ENCODE measurements around the gene KRTAP10-3.
"Not testable (repeated sequence)": the region's sequence is repeated elsewhere in the genome, so short reads cannot be mapped to it uniquely, and the experiment has no call there.

KRTAP10-3 gene

DNA sequence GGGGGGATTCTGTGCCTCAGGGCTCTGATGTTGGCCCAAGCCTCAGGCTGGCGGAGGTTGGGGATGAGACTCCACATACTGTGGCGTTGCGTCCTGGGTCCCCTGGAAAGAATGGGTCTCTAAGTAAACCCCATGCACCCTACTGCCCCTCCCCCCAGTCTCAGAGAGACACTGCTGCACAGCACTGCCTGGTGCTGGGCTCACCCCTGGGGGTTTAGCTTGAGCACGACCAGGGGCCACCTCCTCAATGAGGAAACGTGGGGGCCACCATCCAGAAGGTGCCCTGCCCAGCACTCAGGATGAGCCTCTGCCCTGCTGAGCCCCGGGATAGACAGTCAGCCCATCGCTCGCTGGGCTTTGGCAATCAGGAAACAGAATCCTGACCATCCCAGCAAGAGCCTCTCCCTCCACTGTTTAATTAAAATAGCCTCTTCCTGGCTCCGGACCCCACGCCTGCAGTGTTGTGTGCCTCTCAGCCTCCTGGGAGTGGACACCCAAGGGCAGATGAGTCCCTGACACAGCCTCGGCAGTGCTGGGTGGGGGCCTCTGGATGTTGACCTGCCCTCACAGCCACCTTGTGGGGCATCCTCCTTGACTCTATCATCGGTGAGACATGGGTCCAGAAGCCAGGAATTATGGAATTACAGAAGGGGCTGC, 11.4 kb upstream of the KRTAP10-3 start:
- no peak for FAIRE-seq

DNA sequence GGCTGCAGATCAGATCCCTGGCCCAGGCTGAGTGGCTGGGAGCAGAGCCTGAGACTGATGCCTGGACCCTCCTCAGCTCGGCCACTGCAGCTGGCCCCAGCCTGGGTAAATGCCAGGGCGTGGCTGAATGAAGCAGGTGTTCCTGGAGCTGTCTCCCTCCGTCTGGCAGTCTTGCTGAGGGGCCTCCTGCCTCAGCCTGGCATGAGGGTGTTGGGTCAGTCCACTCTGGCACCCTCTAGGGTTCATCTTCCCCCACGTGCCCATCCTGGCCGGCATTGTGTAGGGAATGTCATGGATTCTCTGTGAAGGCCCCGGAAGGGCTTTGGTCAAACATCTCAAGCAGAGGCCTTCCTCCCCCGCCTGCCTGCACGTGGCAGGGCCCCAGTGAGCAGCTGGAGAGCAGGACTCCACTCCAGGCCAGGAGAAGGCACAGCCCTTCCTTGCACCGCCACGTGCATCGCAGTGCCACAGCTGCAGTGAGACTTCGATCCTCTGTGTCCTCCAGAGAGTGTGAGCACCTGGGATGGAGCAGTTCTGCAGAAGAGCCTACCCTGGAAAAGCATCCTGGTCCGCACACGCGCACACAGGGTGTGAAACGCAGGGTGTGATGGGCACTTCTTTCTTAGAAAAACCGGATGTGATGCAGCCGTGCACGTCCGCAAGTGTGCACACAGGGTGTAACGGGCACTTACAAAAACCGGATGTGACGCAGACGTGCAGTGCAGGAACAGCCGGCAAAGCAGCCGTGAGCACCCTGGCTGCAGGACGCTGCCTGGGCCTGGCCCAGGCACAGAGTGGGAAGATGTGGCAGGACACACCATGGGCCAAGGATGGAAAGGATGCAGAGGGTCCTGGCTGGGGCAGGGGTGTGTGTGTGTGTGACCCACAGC, 10.3 kb upstream of the KRTAP10-3 start:
- no peak for FAIRE-seq

DNA sequence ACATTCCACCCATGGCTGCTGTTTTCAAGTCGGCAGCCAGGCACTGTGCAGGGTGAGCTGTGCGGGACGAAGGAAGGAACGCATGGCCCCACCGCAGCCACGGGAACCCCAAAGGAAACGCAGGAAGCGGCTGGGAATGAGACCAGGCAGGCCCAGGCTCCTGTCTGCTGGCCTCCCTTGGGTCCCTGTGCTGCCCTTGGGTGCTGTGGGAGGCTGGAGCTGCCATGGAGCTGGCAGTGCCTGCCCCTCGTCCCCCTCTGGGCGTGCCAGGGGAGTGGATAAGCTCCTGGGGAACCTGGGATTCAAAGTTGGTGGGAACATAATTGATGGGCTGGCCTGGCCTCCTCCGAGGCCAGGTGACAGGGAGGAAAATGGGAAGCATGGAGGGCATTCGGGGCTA, 9.7 kb upstream of the KRTAP10-3 start:
- no peak for FAIRE-seq

DNA sequence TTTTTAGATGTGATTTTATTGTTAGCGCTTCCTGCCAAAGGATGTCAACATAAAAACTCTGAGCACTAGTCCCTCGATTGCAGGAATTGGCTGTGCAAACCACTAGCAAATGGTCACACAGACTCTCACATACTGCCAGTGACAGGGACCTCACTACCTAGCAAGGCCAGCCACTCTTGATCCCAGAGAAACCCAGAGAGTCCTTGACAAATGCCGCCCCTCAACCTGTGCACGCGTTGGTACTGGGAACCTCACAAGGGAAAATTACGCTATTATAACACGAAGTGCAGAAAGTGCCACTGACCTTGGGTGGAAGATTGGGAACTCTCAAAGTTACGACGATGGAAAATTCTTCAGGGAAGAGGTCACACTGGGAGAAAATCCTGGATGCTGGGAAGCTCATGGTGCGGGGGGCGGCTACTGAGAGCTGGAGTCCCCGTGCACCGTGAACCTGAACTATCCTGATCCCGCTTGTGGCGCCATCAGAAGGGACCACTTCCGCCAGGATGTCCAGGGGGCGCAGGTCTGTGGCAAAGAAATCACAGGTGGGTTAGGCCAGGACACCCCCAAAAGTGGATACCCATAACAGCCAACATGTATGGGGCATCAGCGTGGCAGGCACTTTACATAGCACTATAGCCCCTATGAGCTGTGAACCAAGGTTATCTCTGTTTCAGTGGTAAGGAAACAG, 9.0 kb upstream of the KRTAP10-3 start:
- no peak for FAIRE-seq

DNA sequence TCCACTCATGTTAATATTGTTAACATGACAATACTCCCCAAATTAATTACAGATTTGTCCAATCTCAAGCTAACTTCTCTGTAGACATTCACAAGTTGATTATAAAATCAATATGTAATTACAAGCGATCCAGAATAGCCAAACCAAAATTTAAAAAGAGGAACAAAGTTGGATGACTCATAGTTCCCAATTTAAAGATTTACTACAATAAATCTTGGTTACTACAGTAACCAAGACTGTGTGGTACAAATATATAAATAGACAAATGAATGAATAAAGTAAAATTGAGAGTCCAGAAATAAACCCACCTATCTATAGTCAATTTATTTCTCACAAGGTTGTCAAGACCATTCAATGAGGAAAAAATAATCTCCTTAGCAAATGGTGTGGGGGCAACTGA, 7.8 kb upstream of the KRTAP10-3 start:
- no peak for FAIRE-seq

DNA sequence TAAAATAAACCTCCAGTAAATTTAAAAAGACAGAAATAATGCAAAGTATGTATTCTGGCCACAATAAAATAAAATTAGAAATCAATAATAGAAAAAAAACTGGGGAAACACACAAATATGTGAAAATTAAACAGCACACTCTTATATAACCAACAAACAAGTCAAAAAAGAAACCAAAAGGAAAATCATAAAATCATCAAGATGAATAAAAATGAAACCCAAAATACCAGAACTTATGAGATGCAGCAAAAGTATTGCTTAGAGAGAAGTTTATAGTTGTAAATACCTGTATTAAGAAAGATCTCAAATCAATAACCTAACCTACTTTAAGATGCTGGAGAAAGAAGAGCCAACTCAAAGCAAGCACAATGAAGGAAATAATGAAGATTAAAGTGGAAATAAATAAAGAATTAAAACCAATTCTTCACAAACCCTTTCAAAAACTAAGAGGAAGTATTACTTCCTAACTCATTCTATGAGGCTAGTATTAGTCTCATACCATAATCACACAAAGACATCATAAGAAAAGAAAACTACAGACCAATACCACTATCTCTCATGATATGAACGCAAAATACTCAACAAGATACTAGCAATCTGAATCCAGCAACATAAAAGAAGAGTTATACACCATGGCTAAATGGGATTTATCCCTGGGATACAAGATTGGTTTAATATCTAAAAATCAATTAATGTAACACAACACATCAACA, 6.4 kb upstream of the KRTAP10-3 start:
- no peak for FAIRE-seq

DNA sequence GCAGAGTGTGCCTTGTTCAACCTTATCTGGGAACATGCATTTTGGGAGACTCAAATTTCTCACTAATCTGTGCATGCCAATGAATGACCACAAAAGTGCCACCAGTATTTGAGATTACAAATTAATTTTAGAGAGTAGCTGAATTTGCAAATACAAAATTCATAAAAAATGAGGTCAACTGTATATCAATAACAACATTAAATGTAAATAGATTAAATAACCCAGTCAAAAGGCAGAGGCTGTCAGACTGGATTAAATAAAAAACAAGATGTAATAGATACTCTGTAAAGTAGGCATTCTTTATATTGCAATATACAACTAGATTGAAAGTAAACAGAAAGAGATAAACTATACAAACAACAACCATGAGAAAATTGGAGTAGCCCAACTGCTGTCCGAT, 5.5 kb upstream of the KRTAP10-3 start:
- FAIRE-seq: no peak

DNA sequence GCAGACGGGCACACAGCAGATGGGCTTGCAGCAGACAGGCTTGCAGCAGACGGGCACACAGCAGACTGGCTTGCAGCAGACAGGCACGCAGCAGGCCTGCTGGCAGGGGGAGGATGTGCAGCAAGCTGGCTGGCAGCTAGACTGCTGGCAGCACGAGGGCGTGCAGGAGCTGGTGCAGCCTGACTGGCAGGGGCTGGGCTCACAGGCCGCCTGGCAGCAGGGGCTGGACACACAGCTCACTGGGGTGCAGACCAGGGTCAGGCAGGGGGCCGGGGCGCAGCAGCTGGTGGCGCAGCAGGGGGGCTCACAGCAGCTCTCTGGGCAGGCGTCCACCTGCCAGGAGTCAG, 293 bp downstream of the KRTAP10-3 start:
- FAIRE-seq: not testable (repeated sequence)

DNA sequence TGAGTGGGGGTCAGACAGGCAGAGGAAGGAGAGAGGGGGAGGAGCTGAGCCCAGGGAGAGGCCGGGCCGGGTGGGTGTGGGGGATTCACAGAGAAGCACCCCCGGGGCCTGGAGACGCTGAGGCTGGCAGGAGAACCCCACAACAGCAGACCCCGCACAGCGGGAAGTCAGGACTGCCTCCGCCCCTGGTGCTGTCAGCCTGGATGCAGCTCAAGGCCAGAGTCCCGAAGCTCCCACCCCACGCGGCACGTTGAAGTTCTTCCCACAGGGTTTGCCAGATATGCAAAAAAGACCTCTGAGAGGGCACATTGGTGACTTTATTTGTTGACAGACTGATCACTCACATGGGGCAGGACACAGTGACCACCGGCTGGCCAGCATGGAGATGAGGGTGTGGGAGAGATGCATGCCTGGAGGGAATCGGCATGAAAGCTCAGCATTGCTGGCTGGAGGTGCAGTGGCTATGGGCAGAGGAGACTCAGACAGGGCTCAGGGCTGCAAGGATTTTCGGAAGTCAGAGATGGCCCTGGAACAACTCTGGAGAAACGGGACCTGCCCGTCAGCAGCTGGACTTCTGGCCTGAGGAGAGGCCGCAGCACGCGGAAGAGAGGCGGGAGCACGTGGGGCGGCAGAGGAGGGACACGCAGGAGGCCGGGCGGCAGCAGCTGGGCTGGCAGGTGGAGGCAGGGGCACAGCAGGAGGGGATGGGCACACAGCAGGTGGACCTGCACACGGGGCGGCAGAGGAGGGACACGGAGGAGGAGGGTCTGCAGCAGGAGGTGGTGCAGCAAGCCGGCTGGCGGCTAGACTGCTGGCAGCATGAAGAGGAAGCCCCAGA, 885 bp downstream of the KRTAP10-3 start:
- FAIRE-seq: no peak

DNA sequence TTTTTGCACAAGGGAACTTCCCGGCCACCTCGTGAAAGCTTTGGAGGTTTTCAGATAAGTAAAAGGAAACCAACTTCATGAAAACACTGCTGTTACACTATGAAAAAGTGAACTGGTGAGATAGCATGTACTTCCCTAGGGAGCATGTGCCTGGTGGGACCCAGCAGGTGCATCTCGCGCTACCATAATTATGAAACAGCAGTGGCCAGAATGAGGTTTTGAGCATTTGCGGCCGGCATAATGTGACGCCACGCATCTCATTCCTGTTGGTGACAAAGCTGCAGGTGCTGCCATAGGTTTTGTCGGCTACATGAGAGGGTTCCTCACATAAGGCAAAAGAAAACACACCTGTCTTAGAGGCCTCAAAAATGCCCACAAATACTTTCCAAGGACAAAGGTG, 1.7 kb downstream of the KRTAP10-3 start:
- FAIRE-seq: no peak

DNA sequence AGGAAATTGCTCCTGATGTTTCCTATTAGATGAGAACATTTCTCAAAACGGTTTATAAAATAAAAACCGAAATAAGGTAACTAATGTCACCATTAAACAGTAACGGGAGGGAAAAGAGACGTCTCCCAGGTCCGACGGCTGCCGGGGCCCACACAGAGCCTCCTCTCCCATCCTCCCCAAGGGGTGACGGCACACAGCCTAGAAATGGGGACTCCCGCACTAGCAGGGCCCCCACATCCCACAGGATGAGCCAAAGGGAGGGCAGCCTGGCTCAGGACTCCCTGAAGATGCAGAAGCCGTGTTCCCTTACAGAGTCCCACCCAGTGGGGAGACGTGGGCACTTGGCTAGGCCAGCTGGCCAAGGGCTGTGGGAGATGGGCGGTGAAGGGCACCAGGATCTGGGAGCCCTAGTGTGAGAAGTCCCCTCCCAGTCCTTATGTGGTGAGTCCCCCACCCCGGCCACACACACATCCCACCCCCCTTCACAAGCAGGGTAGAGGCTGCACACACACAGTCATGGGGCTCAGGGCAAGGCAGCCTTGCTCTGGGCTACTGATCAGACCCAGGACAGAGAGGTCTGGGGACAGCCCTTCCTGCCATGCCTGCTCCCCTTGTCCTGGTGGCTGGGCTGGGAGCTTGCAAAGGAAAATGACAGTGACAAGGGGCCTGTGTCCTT, 3.3 kb downstream of the KRTAP10-3 start:
- FAIRE-seq: no peak

DNA sequence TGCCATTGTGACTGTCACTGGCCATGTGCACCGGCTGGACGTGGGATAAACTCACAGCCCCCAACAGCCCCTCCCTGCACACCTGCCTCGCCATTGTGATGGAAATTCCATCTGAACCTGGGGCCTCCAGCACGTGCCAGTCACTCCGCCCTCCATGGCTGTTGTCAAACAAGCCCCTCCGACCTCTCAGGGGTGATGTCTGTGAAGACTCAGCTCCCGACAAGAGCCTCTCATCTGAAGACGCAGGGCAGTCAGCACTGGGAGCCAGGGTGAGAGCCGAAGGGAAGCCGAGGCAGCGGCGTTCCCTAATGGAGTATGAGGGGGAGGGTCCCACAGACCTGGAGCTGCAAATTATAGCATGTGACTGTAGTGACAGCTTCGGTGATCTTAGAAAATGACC, 5.9 kb downstream of the KRTAP10-3 start:
- FAIRE-seq: no peak

DNA sequence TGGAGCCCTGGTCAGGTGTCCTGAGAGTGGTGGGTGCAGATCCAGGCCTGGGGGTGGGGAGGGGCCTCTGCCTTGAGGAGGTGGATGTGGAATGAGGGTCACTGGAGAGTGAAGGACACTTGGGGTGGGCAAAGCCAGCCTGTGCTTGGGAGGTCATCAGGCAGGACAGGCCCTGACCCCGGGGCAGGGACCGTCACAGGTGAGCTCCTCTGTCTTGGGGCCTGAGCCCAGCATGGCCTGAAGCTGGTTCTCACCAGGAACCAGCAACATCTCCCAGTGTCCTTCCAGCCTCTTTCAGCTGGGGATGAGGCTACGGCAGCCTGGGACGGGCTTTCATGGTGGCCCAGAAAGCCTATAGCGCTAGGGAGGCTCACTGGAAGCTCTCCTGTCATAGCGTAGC, 6.5 kb downstream of the KRTAP10-3 start:
- FAIRE-seq: no peak

DNA sequence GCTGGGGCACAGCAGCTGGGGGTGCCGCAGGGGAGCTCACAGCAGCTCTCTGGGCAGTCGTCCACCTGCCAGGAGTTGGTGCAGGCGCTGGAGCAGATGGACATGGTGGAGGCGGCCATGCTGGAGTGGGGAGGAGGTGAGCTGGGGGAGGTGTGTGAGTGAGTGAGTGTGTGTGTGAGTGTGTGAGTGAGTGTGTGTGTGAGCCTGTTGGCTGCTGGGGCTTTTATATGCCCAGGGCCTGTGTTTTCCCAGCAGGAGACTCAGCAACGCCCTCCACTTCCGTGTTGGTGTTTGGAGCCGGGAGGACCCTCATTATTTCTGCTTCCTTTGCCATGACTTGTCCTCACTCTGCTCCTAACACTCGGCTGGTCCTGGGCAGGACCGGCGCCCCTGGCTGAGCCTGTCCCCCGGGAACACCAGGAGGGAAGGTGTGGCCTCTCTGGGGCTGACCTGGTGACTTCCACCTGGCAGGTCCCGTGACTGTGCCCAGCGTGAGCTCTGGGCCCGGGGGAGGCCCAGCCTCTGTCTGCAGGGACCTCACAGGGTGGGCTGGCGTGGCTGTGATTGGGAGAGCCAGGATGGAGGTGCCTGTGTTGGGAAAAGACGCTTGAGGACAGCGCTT, 7.1 kb downstream of the KRTAP10-3 start, which contains the start of gene KRTAP10-2:
Gene KRTAP10-2, minus strand, starts transcription at position 166 of the 622 bp plus-strand sequence. Its CDS starts 47 bp downstream, at position 119.
- no peak for FAIRE-seq

DNA sequence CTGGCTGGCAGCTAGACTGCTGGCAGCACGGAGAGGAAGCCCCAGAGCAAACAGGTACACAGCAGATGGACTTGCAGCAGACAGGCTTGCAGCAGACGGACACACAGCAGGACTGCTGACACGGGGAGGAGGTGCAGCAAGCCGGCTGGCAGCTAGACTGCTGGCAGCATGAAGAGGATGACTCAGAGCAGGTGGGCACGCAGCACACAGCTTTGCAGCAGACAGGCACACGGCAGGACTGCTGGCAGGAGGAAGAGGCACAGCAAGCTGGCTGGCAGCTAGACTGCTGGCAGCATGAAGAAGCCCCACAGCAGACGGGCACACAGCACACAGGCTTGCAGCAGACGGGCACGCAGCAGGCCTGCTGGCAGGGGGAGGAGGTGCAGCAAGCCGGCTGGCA, 7.8 kb downstream of the KRTAP10-3 start:
- no peak for FAIRE-seq

DNA sequence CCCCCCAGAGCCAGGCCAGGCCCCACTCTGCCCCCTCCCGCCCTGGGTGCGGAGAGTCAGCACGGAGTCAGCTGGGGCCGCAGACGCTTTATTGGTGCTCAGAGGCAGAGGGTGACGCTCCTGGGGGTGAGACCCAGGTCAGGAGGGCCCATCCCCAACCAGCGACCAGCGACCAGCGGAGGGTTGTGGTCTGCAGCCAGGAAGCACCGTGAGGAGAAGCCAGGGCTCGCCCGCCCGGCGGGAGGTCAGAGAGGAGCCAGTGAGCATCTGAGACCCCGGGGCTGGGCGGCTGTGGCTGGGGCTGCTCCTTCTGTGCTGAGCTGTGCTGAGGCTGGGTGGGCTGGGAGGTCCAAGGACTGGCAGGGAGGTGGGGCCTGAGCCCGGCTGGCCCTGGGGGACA, 8.3 kb downstream of the KRTAP10-3 start:
- not testable (repeated sequence) for FAIRE-seq

DNA sequence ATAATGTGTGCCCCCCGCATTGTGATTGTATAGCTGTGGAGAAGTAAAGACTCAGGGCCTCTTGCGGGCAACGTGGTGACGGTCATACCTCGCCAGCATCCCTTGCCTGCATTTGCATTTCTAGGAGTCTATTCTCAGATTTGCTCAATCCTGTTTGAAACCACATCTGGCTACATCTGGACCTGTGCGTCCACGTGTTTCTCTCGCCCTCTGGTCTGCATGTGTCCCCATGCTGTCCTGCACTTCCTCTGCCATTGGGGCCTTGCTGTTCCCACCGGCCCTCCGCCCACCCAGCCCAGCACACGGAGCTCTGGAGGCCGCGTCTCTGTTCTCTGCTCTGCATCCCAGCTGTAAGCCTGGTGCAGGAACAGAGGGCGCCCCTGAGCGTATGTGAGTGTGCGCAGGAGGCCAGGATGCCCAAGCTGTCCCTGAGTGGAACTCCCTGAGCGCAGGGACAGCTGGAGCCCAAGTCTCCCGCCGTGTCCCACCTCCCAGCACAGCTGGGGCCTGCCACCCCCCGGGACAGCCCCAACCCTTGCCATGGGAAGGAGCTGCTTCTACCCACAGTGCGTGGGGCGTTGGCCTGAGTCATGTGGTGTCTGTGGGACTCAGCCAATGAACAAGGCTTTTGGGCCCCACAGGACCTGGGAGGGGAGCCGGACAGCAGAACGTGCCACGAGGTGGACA, 8.9 kb downstream of the KRTAP10-3 start:
- no peak for FAIRE-seq

DNA sequence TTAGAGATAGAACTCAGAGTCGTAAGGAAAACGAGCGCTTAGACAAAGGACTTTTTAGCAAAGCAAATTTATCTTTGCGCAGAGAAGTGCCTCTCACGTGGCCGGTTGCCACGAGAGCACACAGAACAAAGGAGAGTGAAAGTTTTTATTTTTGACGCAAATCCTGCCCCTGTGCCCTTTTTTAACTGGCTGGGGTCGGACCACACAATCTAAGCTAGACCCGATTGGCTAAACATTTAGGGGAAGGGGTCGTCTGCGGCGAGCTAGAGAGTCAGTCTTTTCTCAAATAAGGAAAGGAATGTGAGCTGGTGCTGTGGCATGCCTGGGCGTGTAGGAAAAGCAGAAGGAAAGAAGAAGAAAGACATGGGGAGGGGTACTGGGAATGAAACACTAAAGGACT, 9.7 kb downstream of the KRTAP10-3 start:
- no peak for FAIRE-seq

DNA sequence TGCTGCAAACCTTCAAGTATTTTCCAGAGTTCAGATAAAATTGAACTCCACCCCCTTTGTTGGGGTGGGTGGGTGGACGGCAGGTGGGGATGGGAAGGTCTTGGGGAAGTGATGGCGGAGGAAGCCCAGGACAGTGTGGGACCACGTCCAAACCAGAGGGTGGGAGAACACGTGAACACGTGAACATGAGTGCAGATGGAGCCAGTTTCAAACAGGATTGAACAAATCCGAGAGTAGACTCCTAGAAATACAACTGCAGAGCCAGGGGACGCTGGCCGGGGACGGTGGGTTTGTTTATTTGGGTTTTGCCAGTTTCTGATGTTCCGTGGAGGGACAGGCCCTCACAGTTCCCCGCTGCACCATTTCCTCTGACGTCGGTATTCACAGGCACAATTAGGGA, 10.2 kb downstream of the KRTAP10-3 start:
- no peak for FAIRE-seq

DNA sequence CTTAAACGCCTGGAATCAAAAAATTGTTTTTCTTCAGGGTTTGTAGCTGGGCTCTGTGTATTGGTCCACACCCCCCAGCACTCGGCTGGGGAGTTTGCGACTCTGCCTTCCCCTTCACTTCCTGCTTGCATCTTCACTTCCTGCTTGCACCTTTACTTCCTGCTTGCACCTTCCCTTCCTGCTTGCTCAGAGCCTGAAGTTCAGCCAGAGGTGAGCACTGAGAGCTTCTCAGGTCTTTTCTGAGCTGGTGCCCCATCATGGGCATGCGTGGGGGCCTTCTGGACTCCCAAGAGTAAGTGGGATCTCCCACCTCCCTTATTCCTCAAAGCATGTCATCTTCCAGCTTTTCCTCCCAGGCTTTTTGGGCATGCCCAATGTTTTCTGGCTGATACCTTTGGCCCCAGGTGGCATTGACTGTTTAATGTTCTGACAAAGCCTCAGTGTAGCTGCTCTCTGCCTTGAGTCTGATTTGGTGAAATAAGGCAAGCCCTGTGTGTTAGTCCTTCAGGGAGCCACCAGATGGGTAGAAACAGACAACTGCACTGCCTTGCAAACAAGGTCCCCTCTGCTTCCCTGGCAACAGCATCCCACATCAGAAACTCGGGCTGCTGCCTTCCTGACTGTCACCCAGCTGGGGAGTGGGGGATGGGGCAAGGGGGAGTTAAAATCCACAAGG, 10.8 kb downstream of the KRTAP10-3 start:
- FAIRE-seq: no peak

Data from A204.1 (cell line).